B cell (primary cell): ENCODE measurements around the gene PYGM. TPM values are rescaled to one million over a fixed set of nuclear protein-coding genes. Genes with fewer than 3 reads are reported as not detected.
A peak's percentile ranks its signal among the peaks of the same experiment; 100 is the strongest.

Experiments
- ATAC-seq: fragments of 200-7000 bp; cut with Tn5 transposase; one replicate; pipeline ENCODE4 v1.10.0; 2021; ENCODE audit warnings: low read depth, mild to moderate bottlenecking, moderate number of reproducible peaks, moderate library complexity
- CTCF ChIA-PET: fragments of 350-600 bp; sonication (Branson Sonifier 250); formaldehyde crosslinking; loops from one replicate; lab custom pipeline; 2021; ENCODE audit warnings: antibody characterized with exemption, inconsistent platforms; lab: Charles Lee
- POLR2A ChIA-PET: fragments of 350-600 bp; sonication (Branson Sonifier 250); formaldehyde crosslinking; loops from one replicate; lab custom pipeline; 2021; ENCODE audit warnings: antibody characterized with exemption; lab: Charles Lee
- DNase-seq: peaks from one replicate; pipeline ENCODE4 v3.0.0; 2013
- H2AFZ ChIP-seq: 2 replicates; pipeline ENCODE4 v1.6.1; 2012; ENCODE audit warnings: mild to moderate bottlenecking, low read depth, low read length; ENCODE audit not compliant: insufficient read depth, poor library complexity, severe bottlenecking
- H3K27ac ChIP-seq, 2 donors: 1 replicate in 1 of 2; 2 replicates in 1 of 2; pipeline ENCODE4 v1.5.1; 2012 to 2013; ENCODE audit warnings: low read length in 2 of 2, mild to moderate bottlenecking in 2 of 2, moderate library complexity in 1 of 2
- H3K27me3 ChIP-seq, 4 experiments: fragments of 200-600 bp in 1 of 4; sonication (generic) in 1 of 4; replicated peaks in 1 of 4; 1 replicate in 2 of 4; 2 replicates in 2 of 4; pipeline versions ENCODE4 v1.6.1 to v1.7.0; 2013 to 2016; ENCODE audit warnings: low read length in 3 of 4, mild to moderate bottlenecking in 2 of 4, mixed read lengths in 1 of 4, moderate library complexity in 1 of 4; ENCODE audit not compliant: insufficient read depth in 4 of 4, control insufficient read depth in 3 of 4; ENCODE audit errors: control extremely low read depth in 1 of 4
- H3K36me3 ChIP-seq, 2 experiments: replicated peaks in 1 of 2; 1 replicate in 1 of 2; 2 replicates in 1 of 2; pipeline versions ENCODE4 v1.6.1 to v1.7.1; 2013; ENCODE audit warnings: low read length in 1 of 2; ENCODE audit not compliant: insufficient read depth in 2 of 2, control insufficient read depth in 1 of 2; ENCODE audit errors: control extremely low read depth in 1 of 2, extremely low read depth in 1 of 2
- H3K4me1 ChIP-seq, 2 donors: fragments of 200-600 bp in 1 of 2; sonication (generic) in 1 of 2; 1 replicate in 1 of 2; 2 replicates in 1 of 2; pipeline versions ENCODE4 v1.5.1 to v1.6.1; 2013 to 2017; ENCODE audit warnings: low read length in 2 of 2; ENCODE audit not compliant: control insufficient read depth in 2 of 2, insufficient read depth in 2 of 2
- H3K4me2 ChIP-seq: replicated peaks from 2 replicates; pipeline ENCODE3; 2012; ENCODE audit warnings: mild to moderate bottlenecking, low read depth, low read length; ENCODE audit not compliant: poor library complexity, severe bottlenecking
- H3K4me3 ChIP-seq, 5 experiments: fragments of 200-600 bp in 1 of 5; sonication (generic) in 1 of 5; 1 replicate in 3 of 5; 2 replicates in 2 of 5; pipeline versions ENCODE4 v1.5.1 to v1.7.0; 2011 to 2016; ENCODE audit warnings: low read length in 4 of 5, mild to moderate bottlenecking in 4 of 5, low read depth in 2 of 5, control low read depth in 1 of 5, moderate library complexity in 1 of 5; ENCODE audit not compliant: insufficient read depth in 1 of 5; ENCODE audit errors: control extremely low read depth in 1 of 5, extremely low read depth in 1 of 5
- H3K79me2 ChIP-seq: fragments of 200-600 bp; sonication (generic); one replicate; pipeline ENCODE4 v1.6.0; 2016; ENCODE audit warnings: low read length; ENCODE audit not compliant: control insufficient read depth, insufficient read depth
- H3K9ac ChIP-seq: fragments of 200-600 bp; sonication (generic); 2 replicates; pipeline ENCODE4 v1.6.1; 2017; ENCODE audit warnings: mild to moderate bottlenecking, low read length, moderate library complexity
- H3K9me3 ChIP-seq, 3 donors: one replicate each; pipeline versions ENCODE4 v1.6.1 to v1.7.1; 2013; ENCODE audit warnings: low read length in 2 of 3; ENCODE audit not compliant: control insufficient read depth in 2 of 3, insufficient read depth in 1 of 3; ENCODE audit errors: control extremely low read depth in 1 of 3
- H4K20me1 ChIP-seq: 2 replicates; pipeline ENCODE4 v1.6.0; 2012; ENCODE audit warnings: mild to moderate bottlenecking, low read length; ENCODE audit not compliant: insufficient read depth, control insufficient read depth, poor library complexity, severe bottlenecking
- H3K27ac Mint-ChIP-seq: one replicate; pipeline ENCODE4 v1.8.0; 2021; ENCODE audit warnings: mixed read lengths
- H3K27me3 Mint-ChIP-seq: one replicate; pipeline ENCODE4 v1.8.0; 2021; ENCODE audit warnings: mixed read lengths
- H3K4me1 Mint-ChIP-seq: one replicate; pipeline ENCODE4 v1.8.0; 2021; ENCODE audit warnings: mixed read lengths
- H3K4me3 Mint-ChIP-seq: one replicate; pipeline ENCODE4 v1.8.0; 2021; ENCODE audit warnings: mixed read lengths
- H3K9me3 Mint-ChIP-seq: one replicate; pipeline ENCODE4 v1.8.0; 2022; ENCODE audit warnings: mixed read lengths; ENCODE audit not compliant: insufficient read depth
- EZH2 ChIP-seq: IDR thresholded peaks from 2 replicates; pipeline ENCODE4 v1.6.1; 2012; ENCODE audit warnings: borderline replicate concordance, low read depth, mild to moderate bottlenecking, moderate library complexity, low read length; ENCODE audit not compliant: insufficient read depth, poor library complexity, severe bottlenecking
- WGBS: methylation state at CpG from one replicate; pipeline ENCODE4 v1.1.5; 2013; ENCODE audit warnings: missing lambda C conversion rate; ENCODE audit not compliant: insufficient coverage; 5-methylcytosine and 5-hydroxymethylcytosine counted together
- intact Hi-C: fragments of 100-400 bp; cut with micrococcal nuclease; formaldehyde crosslinking; loops from one replicate; pipeline ENCODE4 v1.10.0; 2022
- polyA plus RNA-seq: library from polyadenylated mRNA; depleted of rRNA; stranded (reverse); fragments of >200 nt; gene quantifications from 2 replicates; pipeline ENCODE4 v1.2.3, GENCODE V29; 2012
- total RNA-seq, 2 donors: library from RNA; stranded (reverse); fragments of 120-200 nt in 1 of 2; gene quantifications; 1 replicate in 1 of 2; 2 replicates in 1 of 2; pipeline versions ENCODE4 v1.2.3 to v1.2.4, GENCODE V29; 2013 to 2022
- TF ChIP-seq, protein P1 (sequence below): fragments of 200-600 bp; IDR thresholded peaks from one replicate; pipeline ENCODE4 v1.8.0; 2022; ENCODE audit warnings: antibody characterized with exemption, mild to moderate bottlenecking

Gene PYGM
- total and polyA plus RNA-seq, 2 donors (not counting 1 experiment from before 2014, with no cell fraction given), result 9.3 to 9.6 TPM

GRCh38 chr11:64777449-64778222, 17.9 kb upstream of the PYGM start:
- ATAC-seq (peak; percentile 3), DNase-seq (peak; percentile 91)
- H3K4me1 Mint-ChIP-seq, result peaks cover 80% of the 10 kb centered on the region
- Histone ChIP-seq H3K4me2 (peak overlapping the region; percentile 76), H2AFZ (no peak overlapping the region), H3K79me2 (peaks cover 61% of the 10 kb centered on the region), H3K27ac (peak overlapping the region; percentile 95 to 98), H3K4me1 (peaks cover 63 to 73% of the 10 kb centered on the region in 2 donors), H3K4me3 (peak overlapping the region; percentile 79 to 92 (median 82)), H4K20me1 (peaks cover 45% of the 10 kb centered on the region), H3K9me3 (no peaks in the 10 kb centered on the region), H3K27me3 (no peaks in the 10 kb centered on the region), H3K36me3 (peaks cover 3 to 48% of the 10 kb centered on the region in 2 experiments), H3K9ac (peak overlapping the region; percentile 85)
- CTCF ChIA-PET, result interaction anchor here (1.1 to 5.9 kb wide), 10 partner anchors 9 to 92 kb away, joined by 3 to 74 read pairs (median 6); partner anchors contain the start of genes MEN1 and RASGRP2
- no peaks in the 10 kb centered on the region for H3K27me3 Mint-ChIP-seq
- no peak for TF ChIP-seq EZH2
- TF ChIP-seq, protein P1, sequence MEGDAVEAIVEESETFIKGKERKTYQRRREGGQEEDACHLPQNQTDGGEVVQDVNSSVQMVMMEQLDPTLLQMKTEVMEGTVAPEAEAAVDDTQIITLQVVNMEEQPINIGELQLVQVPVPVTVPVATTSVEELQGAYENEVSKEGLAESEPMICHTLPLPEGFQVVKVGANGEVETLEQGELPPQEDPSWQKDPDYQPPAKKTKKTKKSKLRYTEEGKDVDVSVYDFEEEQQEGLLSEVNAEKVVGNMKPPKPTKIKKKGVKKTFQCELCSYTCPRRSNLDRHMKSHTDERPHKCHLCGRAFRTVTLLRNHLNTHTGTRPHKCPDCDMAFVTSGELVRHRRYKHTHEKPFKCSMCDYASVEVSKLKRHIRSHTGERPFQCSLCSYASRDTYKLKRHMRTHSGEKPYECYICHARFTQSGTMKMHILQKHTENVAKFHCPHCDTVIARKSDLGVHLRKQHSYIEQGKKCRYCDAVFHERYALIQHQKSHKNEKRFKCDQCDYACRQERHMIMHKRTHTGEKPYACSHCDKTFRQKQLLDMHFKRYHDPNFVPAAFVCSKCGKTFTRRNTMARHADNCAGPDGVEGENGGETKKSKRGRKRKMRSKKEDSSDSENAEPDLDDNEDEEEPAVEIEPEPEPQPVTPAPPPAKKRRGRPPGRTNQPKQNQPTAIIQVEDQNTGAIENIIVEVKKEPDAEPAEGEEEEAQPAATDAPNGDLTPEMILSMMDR, result no peak
- peak overlapping the region; percentile 95 for H3K4me3 Mint-ChIP-seq
- POLR2A ChIA-PET, result interaction anchor here (0.9 to 6.9 kb wide), 8 partner anchors 10 to 460 kb away, joined by 3 to 149 read pairs (median 6); partner anchors contain the start of genes CCDC88B, MAP4K2, PRDX5 and RASGRP2
- WGBS, result under 1% methylated on average over 94 of the region's 98 CpGs
- no peaks in the 10 kb centered on the region for H3K9me3 Mint-ChIP-seq
- H3K27ac Mint-ChIP-seq, result peak overlapping the region; percentile 91
- intact Hi-C loops, result loop anchor here (1.0 to 5.0 kb wide), 5 partner anchors 15 to 340 kb away; partner anchors contain the start of genes ARL2, CDC42BPG and ZNHIT2
